GM21360 (cell line): ENCODE results near the gene TBX2.

ENCODE experiments used
- ATAC-seq: cut with Tn5 transposase; IDR thresholded peaks from one replicate; pipeline ENCODE4 v1.9.1; 2021; ENCODE audit warnings: mild to moderate bottlenecking, moderate library complexity; ENCODE audit not compliant: unreplicated experiment

TBX2 gene

GRCh38 chr17:61400066-61400716 is 548 bp downstream of the TBX2 start:
- ATAC-seq = no peak

GRCh38 chr17:61400717-61401388 is 1.2 kb downstream of the TBX2 start:
- ATAC-seq = no peak

GRCh38 chr17:61401389-61402072 is 1.9 kb downstream of the TBX2 start:
- no peak for ATAC-seq

- no peak for ATAC-seq
Observed at GRCh38 chr17:61402073-61402541, 2.5 kb downstream of the TBX2 start.

- no peak for ATAC-seq
Observed at GRCh38 chr17:61402978-61403800, 3.5 kb downstream of the TBX2 start.

- no peak for ATAC-seq
Observed at GRCh38 chr17:61403801-61404662, 4.4 kb downstream of the TBX2 start.

GRCh38 chr17:61404663-61404912 is 4.9 kb downstream of the TBX2 start:
- ATAC-seq = no peak

GRCh38 chr17:61404913-61405685 is 5.5 kb downstream of the TBX2 start:
- no peak for ATAC-seq

- ATAC-seq = no peak
Observed at GRCh38 chr17:61405686-61406536, 6.3 kb downstream of the TBX2 start.

GRCh38 chr17:61406537-61406845 is 6.8 kb downstream of the TBX2 start:
- no peak for ATAC-seq

- no peak for ATAC-seq
Observed at GRCh38 chr17:61406971-61407911, 7.6 kb downstream of the TBX2 start.

GRCh38 chr17:61408151-61409041 is 8.8 kb downstream of the TBX2 start:
- ATAC-seq = no peak

- ATAC-seq = no peak
Observed at GRCh38 chr17:61409301-61410112, 9.9 kb downstream of the TBX2 start.

GRCh38 chr17:61410141-61411010 is 10.7 kb downstream of the TBX2 start:
- ATAC-seq = no peak

GRCh38 chr17:61411011-61411260 is 11.3 kb downstream of the TBX2 start:
- ATAC-seq = no peak
